Measurements from ENCODE around the gene SLC25A22.

SLC25A22 gene

GRCh38 chr11:821512-822371, 23.7 kb upstream of the SLC25A22 start:
- peak in 2 of 3 donors; percentile 43 to 62 for DNase-seq

- DNase-seq, result peak; percentile 89 to 91 (median 89)
Observed at GRCh38 chr11:820655-821511, 22.8 kb upstream of the SLC25A22 start.

GRCh38 chr11:819943-820649, 22.0 kb upstream of the SLC25A22 start:
- DNase-seq, result peak; percentile 64 to 84 (median 68)

GRCh38 chr11:819129-819931, 21.2 kb upstream of the SLC25A22 start:
- peak; percentile 92 to 99 (median 97) for DNase-seq

GRCh38 chr11:818396-819128, 20.5 kb upstream of the SLC25A22 start, which contains the start of gene PNPLA2:
Gene PNPLA2, plus strand, starts transcription at chr11:818914. Its CDS starts 805 bp downstream, at chr11:819719.
- DNase-seq, result peak in 1 of 3 donors; percentile 24

- DNase-seq, result no peak
Observed at GRCh38 chr11:816433-816779, 18.3 kb upstream of the SLC25A22 start.

- no peak for DNase-seq
Observed at GRCh38 chr11:815675-816432, 17.8 kb upstream of the SLC25A22 start.

- DNase-seq, result no peak
Observed at GRCh38 chr11:813456-814096, 15.5 kb upstream of the SLC25A22 start.

GRCh38 chr11:813072-813455, 15.0 kb upstream of the SLC25A22 start:
- no peak for DNase-seq

GRCh38 chr11:812390-812789, 14.3 kb upstream of the SLC25A22 start:
- DNase-seq, result no peak

GRCh38 chr11:811446-812245, 13.6 kb upstream of the SLC25A22 start:
- peak in 2 of 3 donors; percentile 39 to 41 for DNase-seq

- DNase-seq, result no peak
Observed at GRCh38 chr11:810040-810567, 12.0 kb upstream of the SLC25A22 start.

GRCh38 chr11:809287-810039, 11.4 kb upstream of the SLC25A22 start, which contains the start of gene RPLP2:
Gene RPLP2, plus strand, starts transcription at chr11:809967. Its CDS starts 268 bp downstream, at chr11:810235.
- peak; percentile 99 for DNase-seq

- DNase-seq, result no peak
Observed at GRCh38 chr11:808427-809286, 10.6 kb upstream of the SLC25A22 start.

GRCh38 chr11:804599-804964, 6.5 kb upstream of the SLC25A22 start:
- no peak for DNase-seq

- DNase-seq, result peak in 1 of 3 donors; percentile 26
Observed at GRCh38 chr11:803770-804598, 5.9 kb upstream of the SLC25A22 start.

Data from suppressor macrophage treated with lipopolysaccharide for 1 hour (primary cell).